Suprapubic skin (tissue), 4 donors: ENCODE results near the gene ADAT3.

Source experiments
- POLR2A ChIP-seq, 2 donors: fragments of 450-650 bp; IDR thresholded peaks; one replicate each; pipeline ENCODE4 v1.6.1; 2017; ENCODE audit warnings: antibody characterized with exemption in 2 of 2, mild to moderate bottlenecking in 2 of 2, moderate library complexity in 2 of 2
- POLR2AphosphoS5 ChIP-seq, 3 donors: sonication (generic); formaldehyde crosslinking; IDR thresholded peaks; one replicate each; pipeline ENCODE4 v1.6.1; 2017; ENCODE audit warnings: antibody characterized with exemption in 3 of 3
- TF ChIP-seq, protein P1 (sequence below), 2 donors: fragments of 200-600 bp in 1 of 2; fragments of 450-650 bp in 1 of 2; sonication (generic) in 1 of 2; IDR thresholded peaks; one replicate each; pipeline ENCODE4 v1.5.1; 2016 to 2019; ENCODE audit warnings: antibody characterized with exemption in 2 of 2, mild to moderate bottlenecking in 1 of 2, moderate library complexity in 1 of 2

DNA sequence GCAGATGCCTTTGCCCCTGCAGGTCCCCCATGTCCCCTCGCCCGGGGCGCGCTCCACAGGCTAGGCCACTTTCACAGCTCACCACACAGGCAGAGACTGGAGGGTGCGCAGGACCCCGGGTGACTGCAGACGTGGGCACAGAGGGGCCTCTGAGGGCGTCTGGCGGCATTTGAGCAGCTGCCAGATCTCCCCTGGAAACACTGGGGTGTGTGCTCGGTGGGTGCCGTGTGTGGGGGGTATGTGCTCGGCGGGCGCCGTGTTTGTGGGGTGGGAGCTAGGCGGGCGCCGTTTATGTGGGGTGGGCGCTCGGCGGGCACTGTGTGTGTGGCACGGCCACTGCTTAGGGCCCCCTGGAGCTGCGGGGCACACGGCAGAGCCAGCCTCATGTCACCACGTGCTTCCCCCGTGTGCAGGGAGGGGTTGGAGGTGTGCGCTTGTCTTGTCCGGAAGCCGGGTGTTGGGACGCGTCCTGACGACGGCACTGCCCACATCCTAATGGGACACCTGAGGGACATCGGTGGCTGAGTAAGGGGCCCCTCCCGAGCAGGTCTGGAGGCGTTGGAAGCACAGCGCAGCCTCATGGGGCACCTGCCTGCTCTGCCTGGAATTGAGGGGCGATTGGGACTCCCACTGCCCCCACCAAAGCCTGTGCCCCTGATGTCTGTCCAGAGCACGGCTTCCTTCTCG is 52.5 kb downstream of the ADAT3 start:
- TF ChIP-seq, protein P1, sequence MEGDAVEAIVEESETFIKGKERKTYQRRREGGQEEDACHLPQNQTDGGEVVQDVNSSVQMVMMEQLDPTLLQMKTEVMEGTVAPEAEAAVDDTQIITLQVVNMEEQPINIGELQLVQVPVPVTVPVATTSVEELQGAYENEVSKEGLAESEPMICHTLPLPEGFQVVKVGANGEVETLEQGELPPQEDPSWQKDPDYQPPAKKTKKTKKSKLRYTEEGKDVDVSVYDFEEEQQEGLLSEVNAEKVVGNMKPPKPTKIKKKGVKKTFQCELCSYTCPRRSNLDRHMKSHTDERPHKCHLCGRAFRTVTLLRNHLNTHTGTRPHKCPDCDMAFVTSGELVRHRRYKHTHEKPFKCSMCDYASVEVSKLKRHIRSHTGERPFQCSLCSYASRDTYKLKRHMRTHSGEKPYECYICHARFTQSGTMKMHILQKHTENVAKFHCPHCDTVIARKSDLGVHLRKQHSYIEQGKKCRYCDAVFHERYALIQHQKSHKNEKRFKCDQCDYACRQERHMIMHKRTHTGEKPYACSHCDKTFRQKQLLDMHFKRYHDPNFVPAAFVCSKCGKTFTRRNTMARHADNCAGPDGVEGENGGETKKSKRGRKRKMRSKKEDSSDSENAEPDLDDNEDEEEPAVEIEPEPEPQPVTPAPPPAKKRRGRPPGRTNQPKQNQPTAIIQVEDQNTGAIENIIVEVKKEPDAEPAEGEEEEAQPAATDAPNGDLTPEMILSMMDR (IDR thresholded peaks at IDR 0.05): no peak
- TF ChIP-seq POLR2AphosphoS5 (IDR thresholded peaks at IDR 0.05) (no peak), POLR2A (IDR thresholded peaks at IDR 0.05) (no peak)
